SK-N-SH treated with all-trans-retinoic acid at 6 μM for 48 hours (cell line): Measurements from ENCODE around the gene SSRP1.
A peak's percentile ranks its signal among the peaks of the same experiment; 100 is the strongest.

Experiments used
- ATAC-seq: fragments of 200-7000 bp; cut with Tn5 transposase; 3 replicates; pipeline ENCODE4 v1.9.1; 2020; ENCODE audit warnings: mild to moderate bottlenecking, moderate library complexity
- ARNTL ChIP-seq: fragments of 450-650 bp; formaldehyde crosslinking; IDR thresholded peaks from 2 replicates; pipeline ENCODE4 v1.5.0; 2020; ENCODE audit warnings: low read depth, mild to moderate bottlenecking, moderate library complexity, borderline replicate concordance
- BACH2 ChIP-seq: fragments of 250-450 bp; sonication (Bioruptor Pico); IDR thresholded peaks from 2 replicates; pipeline ENCODE4 v1.9.0; 2021; ENCODE audit warnings: mild to moderate bottlenecking, borderline replicate concordance
- CSDC2 ChIP-seq: fragments of 250-450 bp; sonication (Bioruptor Pico); IDR thresholded peaks from 2 replicates; pipeline ENCODE4 v1.5.0; 2020; ENCODE audit warnings: mild to moderate bottlenecking, moderate library complexity
- ESRRG ChIP-seq: fragments of 250-450 bp; sonication (Bioruptor Pico); IDR thresholded peaks from 2 replicates; pipeline ENCODE4 v1.6.1; 2021; ENCODE audit warnings: mild to moderate bottlenecking
- ISL1 ChIP-seq: fragments of 250-450 bp; sonication (Bioruptor Pico); IDR thresholded peaks from 2 replicates; pipeline ENCODE4 v2.1.2; 2022; ENCODE audit warnings: mild to moderate bottlenecking, moderate library complexity
- OSR1 ChIP-seq: fragments of 250-450 bp; sonication (Bioruptor Pico); IDR thresholded peaks from 2 replicates; pipeline ENCODE4 v1.8.0; 2022; ENCODE audit warnings: moderate library complexity, mild to moderate bottlenecking, inconsistent platforms
- POU6F1 ChIP-seq: fragments of 250-450 bp; sonication (Bioruptor Pico); IDR thresholded peaks from 2 replicates; pipeline ENCODE4 v1.8.0; 2021; ENCODE audit warnings: low read depth, mild to moderate bottlenecking, moderate library complexity, borderline replicate concordance
- PPARA ChIP-seq: fragments of 250-450 bp; sonication (Bioruptor Pico); IDR thresholded peaks from 2 replicates; pipeline ENCODE4 v1.5.0; 2020; ENCODE audit warnings: mild to moderate bottlenecking, borderline replicate concordance
- SNAI2 ChIP-seq: fragments of 250-450 bp; sonication (Bioruptor Pico); IDR thresholded peaks from 2 replicates; pipeline ENCODE4 v1.5.0; 2020; ENCODE audit warnings: mild to moderate bottlenecking, moderate library complexity
- TCF4 ChIP-seq: fragments of 250-450 bp; sonication (Bioruptor Pico); IDR thresholded peaks from 2 replicates; pipeline ENCODE4 v1.8.0; 2021; ENCODE audit warnings: mild to moderate bottlenecking, moderate library complexity, borderline replicate concordance
- TOX ChIP-seq: fragments of 250-450 bp; sonication (Bioruptor Pico); IDR thresholded peaks from 2 replicates; pipeline ENCODE4 v1.8.0; 2021; ENCODE audit warnings: mild to moderate bottlenecking, moderate library complexity, borderline replicate concordance
- TSHZ2 ChIP-seq: fragments of 250-450 bp; sonication (Bioruptor Pico); IDR thresholded peaks from 2 replicates; pipeline ENCODE4 v1.5.0; 2020; ENCODE audit warnings: mild to moderate bottlenecking, moderate library complexity
- ZC3H10 ChIP-seq: fragments of 250-450 bp; sonication (Bioruptor Pico); IDR thresholded peaks from 2 replicates; pipeline ENCODE4 v1.5.1; 2021; ENCODE audit warnings: mild to moderate bottlenecking, moderate library complexity
- ZFP3 ChIP-seq: fragments of 250-450 bp; sonication (Bioruptor Pico); IDR thresholded peaks from 2 replicates; pipeline ENCODE4 v1.5.0; 2020; ENCODE audit warnings: mild to moderate bottlenecking, moderate library complexity
- ZFP30 ChIP-seq: fragments of 450-650 bp; formaldehyde crosslinking; IDR thresholded peaks from 2 replicates; pipeline ENCODE4 v1.5.0; 2022; ENCODE audit warnings: mild to moderate bottlenecking, moderate library complexity
- ZNF70 ChIP-seq: fragments of 450-650 bp; formaldehyde crosslinking; IDR thresholded peaks from 2 replicates; pipeline ENCODE4 v1.5.0; 2020; ENCODE audit warnings: mild to moderate bottlenecking, moderate library complexity
- ZNF8 ChIP-seq: fragments of 450-650 bp; formaldehyde crosslinking; IDR thresholded peaks from 2 replicates; pipeline ENCODE4 v1.5.0; 2020; ENCODE audit warnings: mild to moderate bottlenecking, moderate library complexity
- TF ChIP-seq, protein P1 (sequence below): fragments of 250-450 bp; sonication (Bioruptor Pico); IDR thresholded peaks from 2 replicates; pipeline ENCODE4 v1.8.0; 2020; ENCODE audit warnings: mild to moderate bottlenecking, moderate library complexity, borderline replicate concordance
- TF ChIP-seq, protein P2 (sequence below): fragments of 250-450 bp; sonication (Bioruptor Pico); IDR thresholded peaks from 2 replicates; pipeline ENCODE4 v1.5.1; 2021; ENCODE audit warnings: mild to moderate bottlenecking, moderate library complexity

SSRP1 gene

GRCh38 chr11:57323167-57323854 lies 12.4 kb downstream of the SSRP1 start:
- TF ChIP-seq PPARA (no peak), ISL1 (no peak), BACH2 (CRISPR knock-in tag) (no peak), ZNF70 (CRISPR knock-in tag) (no peak), OSR1 (CRISPR knock-in tag) (no peak), ZFP30 (CRISPR knock-in tag) (no peak), CSDC2 (CRISPR knock-in tag) (no peak), ZFP3 (CRISPR knock-in tag) (no peak), POU6F1 (CRISPR knock-in tag) (no peak), TSHZ2 (CRISPR knock-in tag) (no peak), SNAI2 (CRISPR knock-in tag) (no peak)
- TF ChIP-seq, protein P1, sequence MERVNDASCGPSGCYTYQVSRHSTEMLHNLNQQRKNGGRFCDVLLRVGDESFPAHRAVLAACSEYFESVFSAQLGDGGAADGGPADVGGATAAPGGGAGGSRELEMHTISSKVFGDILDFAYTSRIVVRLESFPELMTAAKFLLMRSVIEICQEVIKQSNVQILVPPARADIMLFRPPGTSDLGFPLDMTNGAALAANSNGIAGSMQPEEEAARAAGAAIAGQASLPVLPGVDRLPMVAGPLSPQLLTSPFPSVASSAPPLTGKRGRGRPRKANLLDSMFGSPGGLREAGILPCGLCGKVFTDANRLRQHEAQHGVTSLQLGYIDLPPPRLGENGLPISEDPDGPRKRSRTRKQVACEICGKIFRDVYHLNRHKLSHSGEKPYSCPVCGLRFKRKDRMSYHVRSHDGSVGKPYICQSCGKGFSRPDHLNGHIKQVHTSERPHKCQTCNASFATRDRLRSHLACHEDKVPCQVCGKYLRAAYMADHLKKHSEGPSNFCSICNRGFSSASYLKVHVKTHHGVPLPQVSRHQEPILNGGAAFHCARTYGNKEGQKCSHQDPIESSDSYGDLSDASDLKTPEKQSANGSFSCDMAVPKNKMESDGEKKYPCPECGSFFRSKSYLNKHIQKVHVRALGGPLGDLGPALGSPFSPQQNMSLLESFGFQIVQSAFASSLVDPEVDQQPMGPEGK (CRISPR knock-in tag) = no peak
- ATAC-seq = peak; percentile 4; the same call in 1 of the 3 replicates

GRCh38 chr11:57322256-57323166 lies 13.2 kb downstream of the SSRP1 start:
- no peak for TF ChIP-seq POU6F1 (CRISPR knock-in tag)
- TF ChIP-seq ZC3H10 (CRISPR knock-in tag) = no peak
- no peak for TF ChIP-seq TCF4 (CRISPR knock-in tag)
- no peak for TF ChIP-seq SNAI2 (CRISPR knock-in tag)
- TF ChIP-seq ZNF8 = no peak
- TF ChIP-seq, protein P2, sequence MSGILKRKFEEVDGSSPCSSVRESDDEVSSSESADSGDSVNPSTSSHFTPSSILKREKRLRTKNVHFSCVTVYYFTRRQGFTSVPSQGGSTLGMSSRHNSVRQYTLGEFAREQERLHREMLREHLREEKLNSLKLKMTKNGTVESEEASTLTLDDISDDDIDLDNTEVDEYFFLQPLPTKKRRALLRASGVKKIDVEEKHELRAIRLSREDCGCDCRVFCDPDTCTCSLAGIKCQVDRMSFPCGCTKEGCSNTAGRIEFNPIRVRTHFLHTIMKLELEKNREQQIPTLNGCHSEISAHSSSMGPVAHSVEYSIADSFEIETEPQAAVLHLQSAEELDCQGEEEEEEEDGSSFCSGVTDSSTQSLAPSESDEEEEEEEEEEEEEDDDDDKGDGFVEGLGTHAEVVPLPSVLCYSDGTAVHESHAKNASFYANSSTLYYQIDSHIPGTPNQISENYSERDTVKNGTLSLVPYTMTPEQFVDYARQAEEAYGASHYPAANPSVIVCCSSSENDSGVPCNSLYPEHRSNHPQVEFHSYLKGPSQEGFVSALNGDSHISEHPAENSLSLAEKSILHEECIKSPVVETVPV (CRISPR knock-in tag) = no peak
- TF ChIP-seq CSDC2 (CRISPR knock-in tag) = no peak
- ATAC-seq = peak; percentile 70

DNA sequence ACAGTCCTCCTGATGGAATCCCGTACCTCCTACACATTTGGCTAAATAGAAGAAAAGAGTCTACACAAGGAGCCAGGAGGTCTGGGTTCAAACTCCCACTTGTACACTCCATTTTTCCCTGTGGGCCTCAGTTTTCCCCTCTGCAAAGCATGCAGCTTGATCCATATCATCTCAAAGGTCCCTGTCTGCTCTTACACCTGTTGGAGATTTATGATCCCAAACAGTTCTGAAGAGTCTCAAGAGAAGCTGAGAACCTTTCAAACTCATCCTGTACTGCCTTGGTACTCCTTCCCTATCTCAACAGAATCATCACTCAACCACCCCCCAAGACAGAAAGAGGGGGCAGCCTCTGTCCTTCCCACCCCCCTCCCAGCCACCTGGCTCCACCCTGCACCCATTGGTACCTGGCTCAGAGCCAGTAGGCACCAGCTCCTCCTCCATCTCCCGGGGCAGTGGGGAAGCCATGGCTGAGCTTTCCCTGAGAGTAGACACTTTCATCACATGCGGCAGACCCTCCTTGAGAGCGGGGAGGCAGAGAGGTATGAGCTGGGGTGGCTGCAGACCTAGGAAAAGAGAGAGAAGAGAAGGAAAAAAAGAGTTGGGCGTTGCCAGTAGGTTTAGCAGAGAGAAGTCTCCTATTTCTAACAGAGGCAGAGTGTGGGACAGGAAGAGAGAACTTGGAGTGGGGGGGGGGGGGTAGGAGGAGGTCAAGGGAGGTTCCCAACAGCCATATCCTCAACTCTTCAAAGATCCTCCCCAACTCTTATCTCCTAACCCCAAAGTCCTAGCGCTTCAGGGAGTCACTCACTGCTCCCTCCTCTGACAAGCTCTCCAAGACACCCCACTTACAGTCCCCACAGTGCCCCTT lies 14.1 kb downstream of the SSRP1 start:
- no peak for ATAC-seq
- TF ChIP-seq ZFP3 (CRISPR knock-in tag) (no peak), ESRRG (CRISPR knock-in tag) (no peak), PPARA (no peak), POU6F1 (CRISPR knock-in tag) (no peak), TOX (CRISPR knock-in tag) (no peak), ARNTL (CRISPR knock-in tag) (no peak), ISL1 (no peak)
